PC-9 (cell line): ENCODE data around the gene PRKRIP1.

Experiments used
- EZH2 ChIP-seq: fragments of 200-600 bp; sonication (generic); IDR thresholded peaks from 2 replicates; pipeline ENCODE4 v1.8.0; 2017; ENCODE audit warnings: antibody characterized with exemption, low read depth
- TF ChIP-seq, protein P1 (sequence below): fragments of 200-600 bp; sonication (generic); conservative IDR thresholded peaks from 2 replicates; pipeline ENCODE4 v1.6.1; 2017; ENCODE audit warnings: mixed run types, antibody characterized with exemption, mild to moderate bottlenecking, moderate library complexity

DNA sequence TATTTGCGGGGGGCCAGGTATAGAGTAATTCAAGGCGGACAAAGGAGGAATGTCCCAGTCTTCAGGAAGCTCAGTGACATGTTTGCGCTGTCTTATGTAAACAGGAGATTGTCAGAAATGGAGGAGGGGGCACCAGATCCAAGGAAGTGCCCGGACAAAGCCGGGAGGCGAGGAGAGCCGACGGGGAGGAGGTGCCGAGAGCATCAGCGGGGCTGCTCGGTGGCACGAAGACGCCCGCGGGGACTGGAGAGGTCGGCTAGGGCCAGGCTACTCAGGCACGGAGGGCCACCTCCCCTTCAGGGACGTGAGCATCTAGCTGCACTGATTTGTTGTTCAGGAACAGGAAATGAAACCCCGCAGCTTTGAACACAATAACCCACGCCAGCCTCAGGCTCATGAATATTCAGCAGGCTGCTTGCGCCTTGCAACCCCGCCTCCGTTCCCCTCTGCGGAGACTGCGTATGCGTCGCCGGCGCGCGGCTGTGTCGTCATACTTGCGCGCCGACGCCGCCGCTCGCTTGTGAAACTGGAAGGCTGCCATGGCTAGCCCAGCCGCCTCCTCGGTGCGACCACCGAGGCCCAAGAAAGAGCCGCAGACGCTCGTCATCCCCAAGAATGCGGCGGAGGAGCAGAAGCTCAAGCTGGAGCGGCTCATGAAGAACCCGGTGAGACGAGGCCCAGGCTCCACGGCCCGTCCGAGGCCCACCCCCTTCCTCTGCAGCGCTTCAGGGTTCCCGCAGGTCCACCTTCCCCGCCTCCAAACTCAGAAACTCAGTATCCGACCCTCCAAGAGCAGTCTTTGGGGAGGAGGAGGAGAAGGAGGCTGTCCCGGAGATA is at the start of gene PRKRIP1:
- TF ChIP-seq, protein P1, sequence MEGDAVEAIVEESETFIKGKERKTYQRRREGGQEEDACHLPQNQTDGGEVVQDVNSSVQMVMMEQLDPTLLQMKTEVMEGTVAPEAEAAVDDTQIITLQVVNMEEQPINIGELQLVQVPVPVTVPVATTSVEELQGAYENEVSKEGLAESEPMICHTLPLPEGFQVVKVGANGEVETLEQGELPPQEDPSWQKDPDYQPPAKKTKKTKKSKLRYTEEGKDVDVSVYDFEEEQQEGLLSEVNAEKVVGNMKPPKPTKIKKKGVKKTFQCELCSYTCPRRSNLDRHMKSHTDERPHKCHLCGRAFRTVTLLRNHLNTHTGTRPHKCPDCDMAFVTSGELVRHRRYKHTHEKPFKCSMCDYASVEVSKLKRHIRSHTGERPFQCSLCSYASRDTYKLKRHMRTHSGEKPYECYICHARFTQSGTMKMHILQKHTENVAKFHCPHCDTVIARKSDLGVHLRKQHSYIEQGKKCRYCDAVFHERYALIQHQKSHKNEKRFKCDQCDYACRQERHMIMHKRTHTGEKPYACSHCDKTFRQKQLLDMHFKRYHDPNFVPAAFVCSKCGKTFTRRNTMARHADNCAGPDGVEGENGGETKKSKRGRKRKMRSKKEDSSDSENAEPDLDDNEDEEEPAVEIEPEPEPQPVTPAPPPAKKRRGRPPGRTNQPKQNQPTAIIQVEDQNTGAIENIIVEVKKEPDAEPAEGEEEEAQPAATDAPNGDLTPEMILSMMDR, result no peak
- no peak for TF ChIP-seq EZH2
